ENCODE data around the gene MOXD1.

DNA sequence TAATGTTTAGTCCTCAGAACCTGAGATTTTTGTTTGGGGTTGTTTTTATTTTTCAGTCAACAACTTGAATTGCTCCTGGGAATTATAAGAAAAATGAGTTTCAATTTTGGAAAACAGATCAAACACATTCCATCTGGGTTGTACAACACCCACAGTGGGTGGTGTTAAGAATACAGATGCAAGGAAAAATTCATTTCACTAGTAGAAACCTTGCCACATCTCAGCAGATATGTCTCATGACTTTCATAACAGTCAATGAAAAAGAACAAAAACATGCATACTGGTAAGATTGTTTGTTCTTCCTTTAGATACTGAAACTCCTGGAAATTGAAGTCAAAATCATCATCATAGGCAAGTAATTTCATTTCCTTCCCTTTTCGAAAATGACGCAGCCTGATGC, 78.9 kb downstream of the MOXD1 start:
- no peak for TF ChIP-seq CTCF (IDR thresholded peaks at IDR 0.05; ENCODE audit: poor library complexity, severe bottlenecking)
- TF ChIP-seq, protein P1, sequence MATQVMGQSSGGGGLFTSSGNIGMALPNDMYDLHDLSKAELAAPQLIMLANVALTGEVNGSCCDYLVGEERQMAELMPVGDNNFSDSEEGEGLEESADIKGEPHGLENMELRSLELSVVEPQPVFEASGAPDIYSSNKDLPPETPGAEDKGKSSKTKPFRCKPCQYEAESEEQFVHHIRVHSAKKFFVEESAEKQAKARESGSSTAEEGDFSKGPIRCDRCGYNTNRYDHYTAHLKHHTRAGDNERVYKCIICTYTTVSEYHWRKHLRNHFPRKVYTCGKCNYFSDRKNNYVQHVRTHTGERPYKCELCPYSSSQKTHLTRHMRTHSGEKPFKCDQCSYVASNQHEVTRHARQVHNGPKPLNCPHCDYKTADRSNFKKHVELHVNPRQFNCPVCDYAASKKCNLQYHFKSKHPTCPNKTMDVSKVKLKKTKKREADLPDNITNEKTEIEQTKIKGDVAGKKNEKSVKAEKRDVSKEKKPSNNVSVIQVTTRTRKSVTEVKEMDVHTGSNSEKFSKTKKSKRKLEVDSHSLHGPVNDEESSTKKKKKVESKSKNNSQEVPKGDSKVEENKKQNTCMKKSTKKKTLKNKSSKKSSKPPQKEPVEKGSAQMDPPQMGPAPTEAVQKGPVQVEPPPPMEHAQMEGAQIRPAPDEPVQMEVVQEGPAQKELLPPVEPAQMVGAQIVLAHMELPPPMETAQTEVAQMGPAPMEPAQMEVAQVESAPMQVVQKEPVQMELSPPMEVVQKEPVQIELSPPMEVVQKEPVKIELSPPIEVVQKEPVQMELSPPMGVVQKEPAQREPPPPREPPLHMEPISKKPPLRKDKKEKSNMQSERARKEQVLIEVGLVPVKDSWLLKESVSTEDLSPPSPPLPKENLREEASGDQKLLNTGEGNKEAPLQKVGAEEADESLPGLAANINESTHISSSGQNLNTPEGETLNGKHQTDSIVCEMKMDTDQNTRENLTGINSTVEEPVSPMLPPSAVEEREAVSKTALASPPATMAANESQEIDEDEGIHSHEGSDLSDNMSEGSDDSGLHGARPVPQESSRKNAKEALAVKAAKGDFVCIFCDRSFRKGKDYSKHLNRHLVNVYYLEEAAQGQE (IDR thresholded peaks at IDR 0.05; ENCODE audit: borderline replicate concordance) = no peak
- TF ChIP-seq EZH2 (IDR thresholded peaks at IDR 0.05; ENCODE audit: borderline replicate concordance, insufficient read depth, low read length, poor library complexity, severe bottlenecking) = no peak
- no peak for TF ChIP-seq EP300 (conservative IDR thresholded peaks at IDR 0.05; ENCODE audit: poor library complexity, severe bottlenecking)
- no peak for TF ChIP-seq MXI1 (conservative IDR thresholded peaks at IDR 0.05; ENCODE audit: poor library complexity, severe bottlenecking)
- TF ChIP-seq POLR2AphosphoS5 (IDR thresholded peaks at IDR 0.05) = no peak
- no peak for TF ChIP-seq TAF1 (IDR thresholded peaks at IDR 0.05; ENCODE audit: low read depth)
